ENCODE results near the gene DOK7. TPM values are rescaled to one million over a fixed set of nuclear protein-coding genes. Genes with fewer than 3 reads are reported as not detected.

Gene DOK7
- total and polyA plus RNA-seq, 3 donors from 2014 or later = 9.3 to 29.5 (median 22.9) TPM

- intact Hi-C loops (cut with DNase I; ENCODE audit: low total_unique reads) = no loop called here
- TF ChIP-seq CTCF (IDR thresholded peaks at IDR 0.05) = no peak
- TF ChIP-seq POLR2A (IDR thresholded peaks at IDR 0.05) = no peak
- Histone ChIP-seq H3K4me1 (peaks cover 18% of the 10 kb centered on the region), H3K9me3 (no peaks in the 10 kb centered on the region), H3K27me3 (no peaks in the 10 kb centered on the region), H3K36me3 (ENCODE audit: low read depth, missing control alignments) (no peaks in the 10 kb centered on the region), H3K4me3 (no peak overlapping the region), H3K27ac (no peak overlapping the region)
- 78 to 84% methylated on average over 9 to 11 of the region's 11 CpGs for WGBS, 2 donors
- DNase-seq = no peak
Observed at GRCh38 chr4:3468804-3469203, 5.7 kb downstream of the DOK7 start.

DNA sequence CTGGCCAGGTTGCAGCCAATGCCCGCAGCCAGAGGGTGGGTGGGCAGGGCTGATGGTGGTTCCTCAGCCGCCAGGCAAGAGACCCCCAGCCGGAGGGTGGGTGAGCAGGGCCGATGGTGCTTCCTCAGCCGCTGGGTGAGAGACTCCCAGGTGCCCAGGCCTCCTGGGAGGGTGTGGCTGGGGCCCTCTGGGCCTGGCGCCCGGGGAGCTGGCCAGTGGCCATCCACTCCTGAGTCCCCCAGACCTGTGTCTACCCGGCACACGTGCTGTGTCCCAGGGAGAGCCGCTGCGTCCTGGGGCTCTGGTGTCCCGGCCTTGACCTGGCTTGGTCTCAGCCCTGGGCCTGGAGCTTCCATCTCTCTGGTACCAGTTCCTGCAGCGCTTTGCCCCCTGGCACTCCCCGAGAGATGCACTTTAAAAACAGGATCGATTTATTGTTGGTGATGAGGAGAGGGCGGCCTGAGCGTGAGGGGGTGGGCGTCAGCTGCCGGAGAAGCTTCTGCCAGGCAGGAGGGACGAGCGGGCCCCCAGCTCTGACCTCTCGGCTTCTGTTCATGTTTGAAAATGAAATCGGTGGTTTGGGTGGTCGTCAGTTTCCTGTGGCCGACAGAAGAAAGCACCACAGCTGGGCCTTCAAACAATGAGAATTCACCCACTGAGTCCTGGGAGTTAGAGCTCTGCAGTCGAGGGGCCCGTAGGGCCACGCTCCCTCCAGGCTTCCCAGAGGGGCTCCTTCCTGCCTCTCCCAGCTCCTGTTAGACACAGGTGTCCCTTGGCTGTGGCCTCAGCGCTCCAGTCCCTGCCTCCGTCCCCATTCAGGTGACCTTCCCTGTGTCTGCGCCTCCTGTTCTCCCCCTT lies 6.5 kb downstream of the DOK7 start:
- WGBS, 2 donors = 71 to 76% methylated on average over 16 to 31 of the region's 31 CpGs
- H3K4me3 ChIP-seq = no peak overlapping the region
- no peaks in the 10 kb centered on the region for H3K9me3 ChIP-seq
- H3K27ac ChIP-seq = no peak overlapping the region
- TF ChIP-seq POLR2A (IDR thresholded peaks at IDR 0.05) (no peak), CTCF (IDR thresholded peaks at IDR 0.05) (no peak)
- H3K36me3 ChIP-seq (ENCODE audit: low read depth, missing control alignments) = no peaks in the 10 kb centered on the region
- peaks cover 18% of the 10 kb centered on the region for H3K4me1 ChIP-seq
- no peak for DNase-seq
- H3K27me3 ChIP-seq = no peaks in the 10 kb centered on the region
- intact Hi-C loops (cut with DNase I; ENCODE audit: low total_unique reads) = no loop called here

DNA sequence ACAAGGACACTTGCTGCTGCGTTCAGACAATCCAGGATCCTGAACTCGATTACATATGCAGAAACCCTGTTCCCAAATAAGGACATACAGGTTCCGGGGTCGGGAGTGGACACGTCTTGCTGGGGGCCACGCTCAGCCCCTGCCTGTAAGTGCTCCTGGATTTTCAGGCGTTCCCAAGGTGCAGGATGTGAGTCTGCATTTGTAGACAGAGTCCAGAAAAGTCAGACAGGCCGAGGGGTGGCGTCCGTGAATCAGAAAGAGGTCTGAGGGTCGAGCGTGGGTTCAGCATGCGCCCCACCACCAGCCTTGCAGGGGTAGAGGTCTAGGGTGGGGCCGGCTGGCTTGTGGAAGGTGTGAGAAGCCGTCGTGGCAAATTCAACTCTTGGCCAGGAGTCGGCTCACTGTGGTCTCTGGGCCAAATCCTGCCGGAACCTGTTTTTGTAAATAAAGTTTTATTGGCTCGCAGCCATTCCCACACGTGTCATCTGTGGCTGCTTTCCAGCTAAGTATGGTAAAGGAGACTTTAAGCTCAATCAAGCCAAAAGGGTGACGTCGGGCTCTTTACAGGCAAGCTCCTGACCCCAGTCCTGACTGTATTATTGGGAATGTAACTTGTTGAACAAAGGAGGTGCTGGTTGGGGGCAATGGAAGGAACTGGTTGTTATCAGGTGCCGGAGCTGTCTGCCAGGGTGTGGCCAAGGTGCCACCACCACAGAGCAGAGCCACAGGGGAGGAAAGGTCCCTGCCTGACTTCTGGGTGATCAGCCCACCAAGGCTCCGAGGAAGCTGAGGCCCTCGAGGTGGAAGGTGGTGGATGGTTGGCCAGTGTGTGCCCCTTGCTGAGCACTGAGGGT lies 7.4 kb downstream of the DOK7 start:
- H3K27me3 ChIP-seq = no peaks in the 10 kb centered on the region

DNA sequence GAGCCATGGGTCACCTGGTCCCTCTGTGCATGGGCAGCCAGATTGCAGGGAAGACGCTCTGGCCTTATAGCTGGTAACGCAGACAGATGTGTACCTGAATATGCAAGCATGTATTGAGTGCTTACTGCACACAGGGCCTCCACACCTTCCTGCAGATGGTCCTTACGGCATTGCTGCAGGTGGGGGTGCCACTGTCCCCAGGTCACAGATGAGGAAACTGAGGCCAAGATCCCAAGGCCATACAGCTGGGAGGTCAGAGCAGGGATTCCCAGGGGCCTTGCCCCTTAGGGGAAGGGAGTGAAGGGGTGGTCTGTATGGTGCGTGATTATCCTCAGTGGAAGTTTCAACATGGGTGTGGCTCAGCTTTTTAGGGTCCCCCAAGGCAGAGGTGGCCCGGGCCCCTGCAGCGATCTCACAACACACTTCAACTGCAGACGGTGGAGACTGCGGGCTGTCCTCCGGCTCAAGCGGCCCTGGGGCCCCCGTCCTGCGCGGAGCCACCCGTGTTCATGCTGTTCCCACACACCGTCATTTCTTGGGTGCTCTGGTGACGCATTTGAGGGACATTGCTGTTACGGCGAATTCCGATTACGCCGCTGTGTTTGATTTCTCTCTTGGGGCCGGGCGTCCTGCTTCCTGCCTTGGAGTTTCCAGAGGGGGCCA lies 8.1 kb downstream of the DOK7 start:
- no peak for DNase-seq
- peaks cover 16% of the 10 kb centered on the region for H3K4me1 ChIP-seq
- 96 to 97% methylated on average over 19 to 23 of the region's 23 CpGs for WGBS, 2 donors
- no peak overlapping the region for H3K4me3 ChIP-seq
- no peak overlapping the region for H3K27ac ChIP-seq
- no peaks in the 10 kb centered on the region for H3K27me3 ChIP-seq
- no peaks in the 10 kb centered on the region for H3K36me3 ChIP-seq (ENCODE audit: low read depth, missing control alignments)
- no peaks in the 10 kb centered on the region for H3K9me3 ChIP-seq
- intact Hi-C loops (cut with DNase I; ENCODE audit: low total_unique reads) = no loop called here
- TF ChIP-seq POLR2A (IDR thresholded peaks at IDR 0.05) (no peak), CTCF (IDR thresholded peaks at IDR 0.05) (no peak)

More for the DNA sequence above, 7.4 kb downstream of the DOK7 start:
- Histone ChIP-seq H3K4me1 (peaks cover 18% of the 10 kb centered on the region), H3K4me3 (no peak overlapping the region), H3K9me3 (no peaks in the 10 kb centered on the region), H3K27ac (no peak overlapping the region), H3K36me3 (ENCODE audit: low read depth, missing control alignments) (no peaks in the 10 kb centered on the region)
- no peak for DNase-seq
- WGBS, 2 donors = 82 to 90% methylated on average over 25 of the region's 25 CpGs
- TF ChIP-seq POLR2A (IDR thresholded peaks at IDR 0.05) (no peak), CTCF (IDR thresholded peaks at IDR 0.05) (no peak)
- intact Hi-C loops (cut with DNase I; ENCODE audit: low total_unique reads) = no loop called here

Measured in testis (tissue), 3 donors.